Measurements from ENCODE around the gene FKBP8.
"Not testable (repeated sequence)": the region's sequence is repeated elsewhere in the genome, so short reads cannot be mapped to it uniquely, and the experiment has no call there.

DNA sequence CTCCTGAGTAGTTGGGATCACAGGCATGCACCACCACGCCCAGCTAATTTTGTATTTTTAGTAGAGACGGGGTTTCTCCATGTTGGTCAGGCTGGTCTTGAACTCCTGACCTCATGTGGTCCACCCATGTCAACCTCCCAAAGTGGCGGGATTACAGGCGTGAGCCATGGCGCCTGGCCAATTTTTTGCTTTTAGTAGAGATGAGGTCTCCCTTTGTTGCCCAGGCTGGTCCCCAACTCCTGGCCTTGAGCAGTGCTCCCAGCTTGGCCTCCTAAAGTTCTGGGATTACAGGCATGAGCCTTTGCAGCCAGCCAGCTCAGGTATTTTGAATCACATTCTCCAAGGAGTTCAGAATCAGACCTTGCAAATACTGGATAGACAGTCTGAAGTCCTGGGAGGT, 49.4 kb upstream of the FKBP8 start:
- not testable (repeated sequence) for TF ChIP-seq YY1 (IDR thresholded peaks at IDR 0.05; ENCODE audit: extremely low read depth, insufficient replicate concordance, low read depth, low read length); ZNF274 (IDR thresholded peaks at IDR 0.05; ENCODE audit: low read depth, low read length); SRF (IDR thresholded peaks at IDR 0.05; ENCODE audit: low read depth)
- TF ChIP-seq, protein P1, sequence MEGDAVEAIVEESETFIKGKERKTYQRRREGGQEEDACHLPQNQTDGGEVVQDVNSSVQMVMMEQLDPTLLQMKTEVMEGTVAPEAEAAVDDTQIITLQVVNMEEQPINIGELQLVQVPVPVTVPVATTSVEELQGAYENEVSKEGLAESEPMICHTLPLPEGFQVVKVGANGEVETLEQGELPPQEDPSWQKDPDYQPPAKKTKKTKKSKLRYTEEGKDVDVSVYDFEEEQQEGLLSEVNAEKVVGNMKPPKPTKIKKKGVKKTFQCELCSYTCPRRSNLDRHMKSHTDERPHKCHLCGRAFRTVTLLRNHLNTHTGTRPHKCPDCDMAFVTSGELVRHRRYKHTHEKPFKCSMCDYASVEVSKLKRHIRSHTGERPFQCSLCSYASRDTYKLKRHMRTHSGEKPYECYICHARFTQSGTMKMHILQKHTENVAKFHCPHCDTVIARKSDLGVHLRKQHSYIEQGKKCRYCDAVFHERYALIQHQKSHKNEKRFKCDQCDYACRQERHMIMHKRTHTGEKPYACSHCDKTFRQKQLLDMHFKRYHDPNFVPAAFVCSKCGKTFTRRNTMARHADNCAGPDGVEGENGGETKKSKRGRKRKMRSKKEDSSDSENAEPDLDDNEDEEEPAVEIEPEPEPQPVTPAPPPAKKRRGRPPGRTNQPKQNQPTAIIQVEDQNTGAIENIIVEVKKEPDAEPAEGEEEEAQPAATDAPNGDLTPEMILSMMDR (IDR thresholded peaks at IDR 0.05 in 2 of 3, conservative IDR thresholded peaks at IDR 0.05 in 1 of 3; ENCODE audit: borderline replicate concordance in 1 of 3, insufficient read depth in 1 of 3, low read depth in 2 of 3, low read length in 2 of 3), result not testable (repeated sequence)
- TF ChIP-seq, protein P2, sequence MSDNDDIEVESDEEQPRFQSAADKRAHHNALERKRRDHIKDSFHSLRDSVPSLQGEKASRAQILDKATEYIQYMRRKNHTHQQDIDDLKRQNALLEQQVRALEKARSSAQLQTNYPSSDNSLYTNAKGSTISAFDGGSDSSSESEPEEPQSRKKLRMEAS (IDR thresholded peaks at IDR 0.05), result not testable (repeated sequence)
